ENCODE data around the gene NKX2-4.

- TF ChIP-seq POLR2A (IDR thresholded peaks at IDR 0.05; ENCODE audit: low read length), result no peak
- TF ChIP-seq, protein P1, sequence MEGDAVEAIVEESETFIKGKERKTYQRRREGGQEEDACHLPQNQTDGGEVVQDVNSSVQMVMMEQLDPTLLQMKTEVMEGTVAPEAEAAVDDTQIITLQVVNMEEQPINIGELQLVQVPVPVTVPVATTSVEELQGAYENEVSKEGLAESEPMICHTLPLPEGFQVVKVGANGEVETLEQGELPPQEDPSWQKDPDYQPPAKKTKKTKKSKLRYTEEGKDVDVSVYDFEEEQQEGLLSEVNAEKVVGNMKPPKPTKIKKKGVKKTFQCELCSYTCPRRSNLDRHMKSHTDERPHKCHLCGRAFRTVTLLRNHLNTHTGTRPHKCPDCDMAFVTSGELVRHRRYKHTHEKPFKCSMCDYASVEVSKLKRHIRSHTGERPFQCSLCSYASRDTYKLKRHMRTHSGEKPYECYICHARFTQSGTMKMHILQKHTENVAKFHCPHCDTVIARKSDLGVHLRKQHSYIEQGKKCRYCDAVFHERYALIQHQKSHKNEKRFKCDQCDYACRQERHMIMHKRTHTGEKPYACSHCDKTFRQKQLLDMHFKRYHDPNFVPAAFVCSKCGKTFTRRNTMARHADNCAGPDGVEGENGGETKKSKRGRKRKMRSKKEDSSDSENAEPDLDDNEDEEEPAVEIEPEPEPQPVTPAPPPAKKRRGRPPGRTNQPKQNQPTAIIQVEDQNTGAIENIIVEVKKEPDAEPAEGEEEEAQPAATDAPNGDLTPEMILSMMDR (IDR thresholded peaks at IDR 0.05), result no peak
- TF ChIP-seq MAFK (IDR thresholded peaks at IDR 0.05; ENCODE audit: partially characterized antibody), result no peak
- TF ChIP-seq RFX5 (IDR thresholded peaks at IDR 0.05), result no peak
- TF ChIP-seq EHF (CRISPR knock-in tag; IDR thresholded peaks at IDR 0.05), result no peak
- no peak for TF ChIP-seq CHD4 (IDR thresholded peaks at IDR 0.05; ENCODE audit: borderline replicate concordance)
- TF ChIP-seq EP300 (IDR thresholded peaks at IDR 0.05), result no peak
- TF ChIP-seq, protein P2, sequence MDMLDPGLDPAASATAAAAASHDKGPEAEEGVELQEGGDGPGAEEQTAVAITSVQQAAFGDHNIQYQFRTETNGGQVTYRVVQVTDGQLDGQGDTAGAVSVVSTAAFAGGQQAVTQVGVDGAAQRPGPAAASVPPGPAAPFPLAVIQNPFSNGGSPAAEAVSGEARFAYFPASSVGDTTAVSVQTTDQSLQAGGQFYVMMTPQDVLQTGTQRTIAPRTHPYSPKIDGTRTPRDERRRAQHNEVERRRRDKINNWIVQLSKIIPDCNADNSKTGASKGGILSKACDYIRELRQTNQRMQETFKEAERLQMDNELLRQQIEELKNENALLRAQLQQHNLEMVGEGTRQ (IDR thresholded peaks at IDR 0.05), result no peak
- TF ChIP-seq CHD2 (IDR thresholded peaks at IDR 0.05; ENCODE audit: low read length, partially characterized antibody), result no peak
- TF ChIP-seq ZFP36 (IDR thresholded peaks at IDR 0.05; ENCODE audit: borderline replicate concordance, partially characterized antibody), result no peak
These were observed 44.1 kb downstream of the NKX2-4 start for GRCh38 chr20:21353236-21353635.

Data from A549 (cell line).